HG03066 (cell line): ENCODE results near the gene HOXB6.

Experiments
- ATAC-seq: cut with Tn5 transposase; IDR thresholded peaks from one replicate; pipeline ENCODE4 v1.9.1; 2021; ENCODE audit warnings: low read depth; ENCODE audit not compliant: unreplicated experiment

HOXB6 gene

GRCh38 chr17:48546137-48546923, 58.5 kb downstream of the HOXB6 start:
- ATAC-seq, result no peak
